ENCODE data around the gene MDM1.
A peak's percentile ranks its signal among the peaks of the same experiment; 100 is the strongest.

Gene MDM1

DNA sequence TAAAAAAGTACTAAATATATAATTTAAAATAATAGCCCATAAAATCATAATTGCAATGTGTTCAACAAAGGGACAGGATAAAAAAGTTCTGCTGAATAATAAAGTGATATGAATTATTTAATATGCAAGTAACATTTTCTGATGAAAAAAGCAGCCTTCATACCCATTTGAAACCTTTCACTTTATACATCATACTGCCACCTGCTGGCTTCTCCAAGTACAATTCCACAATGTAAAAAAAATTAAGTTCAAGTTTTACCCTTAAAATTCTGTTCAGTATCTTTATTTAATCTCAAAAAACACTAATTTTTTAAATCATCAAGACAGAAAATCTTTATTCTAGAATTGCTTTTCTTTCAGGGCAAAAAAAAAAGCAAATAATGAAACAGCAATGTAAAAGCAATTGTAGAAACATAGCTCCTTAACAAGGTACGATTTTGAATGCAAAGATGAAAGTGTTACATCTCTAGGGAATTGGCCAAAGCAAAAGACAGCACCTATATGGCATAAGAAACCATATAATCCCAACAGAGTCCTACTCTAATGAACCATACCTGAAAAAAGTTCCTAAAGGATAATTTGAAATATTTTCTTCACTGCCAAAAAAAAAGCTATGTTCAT is 15.0 kb downstream of the MDM1 start:
- FAIRE-seq: peak; percentile 94

DNA sequence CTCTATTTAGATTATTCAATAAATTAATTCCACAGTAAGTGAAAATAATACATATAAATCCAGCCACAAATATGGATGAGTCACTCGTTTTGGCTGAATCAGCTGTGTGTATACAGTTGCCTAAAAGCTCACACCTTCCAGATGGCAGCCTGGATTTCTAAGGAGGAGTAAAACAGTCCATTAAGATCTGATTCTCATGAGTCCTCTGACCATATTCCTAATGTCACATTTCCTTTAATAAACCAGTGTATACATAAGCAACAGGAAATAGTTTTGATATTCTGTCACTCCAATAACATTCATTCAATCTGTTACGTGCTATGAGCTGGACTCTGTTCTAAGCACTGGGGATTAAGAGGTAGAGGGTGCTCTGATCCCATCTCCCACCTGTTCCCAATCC is 21.8 kb downstream of the MDM1 start:
- FAIRE-seq: no peak

DNA sequence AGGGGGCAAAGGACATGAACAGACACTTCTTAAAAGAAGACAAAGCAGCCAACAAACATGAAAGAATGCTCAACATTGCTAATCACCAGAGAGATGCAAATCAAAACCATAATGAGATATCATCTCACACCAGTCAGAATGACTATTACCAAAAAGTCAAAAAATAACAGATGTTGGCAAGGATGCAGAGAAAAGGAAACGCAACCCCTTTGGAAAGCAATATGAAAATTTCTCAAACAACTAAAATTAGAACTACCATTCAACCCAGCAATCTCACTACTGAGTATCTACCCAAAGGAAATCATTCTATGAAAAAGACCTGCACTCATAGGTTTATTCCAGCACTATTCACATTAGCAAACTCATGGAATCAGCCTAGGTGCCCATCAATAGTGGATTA is 25.6 kb downstream of the MDM1 start:
- FAIRE-seq: no peak

DNA sequence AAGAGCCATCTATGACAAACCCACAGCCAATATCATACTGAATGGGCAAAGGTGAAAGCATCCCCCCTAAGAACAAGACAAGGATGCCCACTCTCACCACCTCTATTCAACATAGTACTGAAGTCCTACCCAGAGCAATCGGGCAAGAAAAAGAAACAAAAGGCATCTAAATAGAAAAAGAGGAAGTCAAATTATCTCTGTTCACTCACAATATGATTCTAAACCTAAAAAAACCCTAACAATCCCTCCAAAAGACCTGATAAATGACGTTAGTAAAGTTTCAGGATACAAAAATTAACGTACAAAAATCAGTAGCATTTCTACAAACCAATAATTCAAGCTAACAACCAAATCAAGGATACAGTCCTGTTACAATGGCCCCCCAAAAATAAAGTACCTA is 26.9 kb downstream of the MDM1 start:
- FAIRE-seq: no peak

DNA sequence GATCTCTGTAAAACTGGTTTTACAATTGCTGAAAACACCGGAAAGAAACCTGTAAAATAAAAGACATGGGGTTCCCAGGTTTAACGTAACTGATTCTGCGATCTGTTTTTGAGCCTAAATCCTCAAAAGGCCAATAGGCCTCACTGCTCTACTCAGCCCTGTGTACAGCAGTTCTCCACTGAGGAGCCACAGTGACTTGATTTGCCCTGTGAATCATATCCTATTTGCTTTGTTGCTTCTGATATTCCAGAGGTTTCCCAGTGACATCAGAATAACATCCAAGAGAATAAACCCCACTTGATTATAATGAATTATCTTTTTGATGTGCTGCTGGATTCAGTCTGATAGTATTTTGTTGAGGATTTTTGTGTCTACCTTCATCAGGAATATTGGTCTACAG is 27.5 kb downstream of the MDM1 start:
- no peak for FAIRE-seq

DNA sequence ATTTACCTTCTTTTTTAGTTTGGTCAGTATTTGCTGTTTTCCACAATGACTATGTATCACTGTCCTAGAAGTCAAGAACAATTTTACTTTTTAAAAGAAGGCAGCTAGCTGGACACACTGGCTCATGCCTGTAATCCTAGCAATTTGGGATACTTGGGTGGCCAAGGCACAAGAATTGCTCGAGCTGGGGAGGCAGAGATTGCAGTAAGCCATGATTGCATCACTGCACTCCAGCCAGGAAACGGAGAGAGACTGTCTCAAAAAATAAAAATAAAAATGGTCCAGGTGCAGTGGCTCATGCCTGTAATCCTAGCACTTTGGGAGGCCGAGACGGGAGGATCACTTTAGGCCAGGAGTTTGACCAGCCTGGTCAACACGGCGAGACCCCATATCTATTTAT is 28.3 kb downstream of the MDM1 start:
- no peak for FAIRE-seq

DNA sequence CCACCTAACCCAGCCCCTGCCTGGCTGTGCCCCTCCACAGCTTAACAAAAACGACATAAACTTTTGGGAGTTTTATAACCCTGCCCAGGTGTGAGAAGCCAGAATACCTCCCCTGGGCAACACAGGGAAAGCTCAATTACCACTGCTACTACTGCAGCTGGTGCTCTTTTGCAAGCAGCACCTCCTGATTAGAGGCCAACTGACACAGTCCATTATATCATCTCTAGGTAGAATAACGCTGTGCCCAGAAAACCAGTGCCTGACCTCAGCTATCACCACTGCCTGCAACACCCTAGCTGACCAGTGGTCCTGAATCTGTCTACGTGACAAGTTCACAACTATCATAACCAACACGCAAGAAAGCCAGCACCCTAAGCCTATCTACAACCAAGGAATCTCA is 34.2 kb downstream of the MDM1 start:
- no peak for FAIRE-seq

DNA sequence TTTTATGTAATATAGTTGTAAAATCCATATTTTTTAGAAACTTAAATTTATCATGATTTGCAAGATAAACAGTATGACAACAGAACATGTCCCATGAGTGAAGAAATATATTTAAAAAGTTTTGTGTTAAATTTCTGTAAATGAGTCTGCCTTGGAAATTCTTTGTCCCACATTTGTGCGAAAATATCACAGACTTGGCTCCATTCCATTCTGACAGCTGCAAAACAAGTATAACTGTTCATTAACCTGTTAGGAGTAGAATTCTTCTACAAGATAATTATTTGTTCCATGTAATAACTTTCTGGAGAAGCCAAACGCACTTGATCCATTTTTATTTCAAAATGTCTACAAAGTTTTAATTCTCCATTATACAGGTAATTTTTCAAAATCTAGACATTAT is 37.9 kb downstream of the MDM1 start:
- no peak for FAIRE-seq

DNA sequence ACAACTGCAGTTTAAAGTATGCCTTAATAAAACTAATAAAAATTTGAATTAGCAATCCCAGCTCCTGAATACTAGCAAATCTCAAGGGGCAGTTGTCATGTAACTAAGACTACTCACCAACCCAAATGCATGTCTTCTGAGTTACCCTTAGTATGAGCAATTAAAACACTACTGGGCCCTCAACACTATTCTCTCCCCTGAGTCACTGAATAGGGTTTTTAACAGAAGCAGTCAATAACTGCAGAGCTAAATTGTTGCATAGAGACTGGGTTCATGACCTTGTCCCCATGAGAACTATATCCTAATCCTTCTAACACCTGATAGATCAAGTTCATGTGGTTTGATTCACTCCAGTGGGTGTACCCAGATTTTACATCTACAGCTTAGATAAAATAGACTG is 38.8 kb downstream of the MDM1 start:
- no peak for FAIRE-seq

DNA sequence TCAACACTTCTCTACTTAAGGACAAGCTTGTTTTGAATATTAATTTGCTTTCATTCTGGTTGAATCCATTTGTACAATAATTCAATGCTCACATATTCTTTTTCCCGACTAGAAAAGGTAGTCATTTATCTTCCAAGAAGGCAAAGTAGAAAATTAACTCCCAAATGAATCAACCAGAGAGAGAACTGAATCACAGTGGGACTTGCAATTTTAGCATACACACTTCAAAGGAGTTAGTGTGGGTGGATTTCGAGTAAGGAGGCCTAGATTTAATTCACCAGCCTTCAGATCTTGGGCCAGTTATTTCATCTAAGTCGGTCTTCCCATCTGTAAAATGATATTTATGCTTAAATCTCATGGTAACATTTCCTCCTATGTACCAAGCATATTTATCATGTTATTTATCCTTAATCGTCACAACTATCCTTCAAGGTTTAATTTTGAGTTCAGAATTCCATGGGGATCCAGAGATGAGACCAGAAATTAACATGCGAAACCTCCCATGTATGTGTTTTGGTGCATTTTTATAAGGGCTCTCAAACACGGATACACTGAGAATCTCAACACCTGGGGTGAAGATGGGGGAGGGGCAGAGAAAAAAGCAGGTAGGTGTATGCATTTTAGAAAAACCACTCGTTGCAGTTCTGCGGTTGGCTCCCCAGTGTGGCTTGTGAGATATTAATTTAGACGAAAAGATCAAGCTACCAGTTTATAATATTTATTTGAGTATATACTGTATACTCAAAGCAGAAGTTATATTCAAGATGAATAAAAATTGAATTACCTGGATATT is 39.8 kb downstream of the MDM1 start:
- no peak for FAIRE-seq

DNA sequence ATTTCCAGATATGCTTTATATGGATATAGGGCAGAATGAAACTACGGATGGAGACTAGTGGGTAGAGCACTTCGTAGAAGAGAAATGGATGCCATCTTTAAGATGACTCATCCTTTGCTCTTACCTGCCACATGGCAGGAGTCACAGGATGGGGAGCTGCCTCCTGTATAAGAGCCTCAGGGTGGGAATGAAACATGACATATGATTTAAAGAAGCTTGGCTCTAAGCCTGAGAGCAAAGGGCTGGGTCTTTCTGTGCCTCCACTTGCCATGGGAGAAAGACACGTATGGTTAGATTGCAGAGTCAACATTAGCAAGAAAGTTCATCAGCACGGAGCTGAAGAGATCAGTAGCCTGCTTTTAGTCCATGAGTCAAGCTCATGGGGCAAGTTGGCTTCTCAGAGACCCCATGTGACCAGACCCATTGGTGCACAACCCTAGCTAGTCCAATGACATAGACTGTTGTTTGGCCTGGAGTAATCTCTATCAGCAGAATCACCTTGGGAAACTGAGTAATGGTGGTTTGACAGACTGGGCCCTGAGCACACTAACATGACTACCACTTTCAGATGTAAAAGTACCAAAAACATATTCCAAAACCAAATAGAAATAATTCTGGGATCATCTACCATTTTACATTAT is 40.6 kb downstream of the MDM1 start:
- FAIRE-seq: no peak

DNA sequence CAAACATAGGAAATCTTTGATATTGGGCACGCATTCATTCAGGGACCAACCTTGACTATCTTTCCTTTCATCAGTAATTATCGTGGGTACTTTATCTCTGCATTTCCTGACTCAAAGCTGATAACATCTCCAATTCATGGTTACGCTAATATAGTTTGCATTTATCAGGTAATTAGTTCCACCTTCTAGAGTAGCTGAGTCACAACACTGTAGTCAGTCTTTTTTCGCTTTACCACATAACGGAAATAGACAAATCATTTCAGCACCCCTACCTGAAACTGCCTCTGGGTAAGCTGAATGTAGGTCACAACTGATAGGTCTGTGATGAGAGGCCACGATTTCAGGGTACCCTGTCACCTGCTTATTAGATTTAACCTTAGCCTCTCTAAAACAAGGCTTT is 42.0 kb downstream of the MDM1 start:
- no peak for FAIRE-seq

DNA sequence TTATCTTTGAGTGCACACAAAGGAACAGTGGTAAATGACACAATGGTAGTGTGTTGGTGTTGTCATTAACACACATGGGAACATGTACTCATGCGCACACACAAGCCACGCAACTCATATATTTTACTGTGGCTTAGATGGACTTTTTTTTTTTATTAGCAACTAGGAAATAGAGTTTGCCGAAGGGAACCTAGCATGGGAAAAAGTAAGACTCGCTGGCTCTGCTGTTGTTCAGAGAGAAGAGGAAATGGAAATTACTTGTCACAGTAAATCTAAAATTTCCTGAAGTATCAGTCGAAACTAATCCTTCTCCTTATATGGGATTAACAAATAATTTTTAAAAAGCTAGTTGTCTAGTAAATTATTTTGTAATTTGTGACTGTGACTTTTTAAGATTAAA is 45.1 kb downstream of the MDM1 start:
- FAIRE-seq: no peak

DNA sequence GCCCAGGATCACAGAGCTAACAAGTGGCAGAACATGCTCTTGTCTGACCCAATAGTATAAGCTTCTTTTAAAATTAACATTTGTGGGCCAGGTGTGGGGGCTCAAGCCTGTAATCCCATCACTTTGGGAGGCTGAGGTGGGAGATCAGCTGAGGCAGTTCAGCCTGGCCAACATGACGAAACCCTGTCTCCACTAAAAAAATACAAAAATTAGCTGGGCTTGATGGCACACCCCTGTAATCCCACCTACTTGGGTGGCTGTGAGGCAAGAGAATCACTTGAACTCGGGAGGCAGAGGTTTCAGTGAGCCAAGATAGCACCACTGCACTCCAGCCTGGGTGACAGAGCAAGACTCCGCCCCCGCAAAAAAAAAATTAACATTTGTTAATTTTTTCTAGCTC is 45.8 kb downstream of the MDM1 start:
- no peak for FAIRE-seq

DNA sequence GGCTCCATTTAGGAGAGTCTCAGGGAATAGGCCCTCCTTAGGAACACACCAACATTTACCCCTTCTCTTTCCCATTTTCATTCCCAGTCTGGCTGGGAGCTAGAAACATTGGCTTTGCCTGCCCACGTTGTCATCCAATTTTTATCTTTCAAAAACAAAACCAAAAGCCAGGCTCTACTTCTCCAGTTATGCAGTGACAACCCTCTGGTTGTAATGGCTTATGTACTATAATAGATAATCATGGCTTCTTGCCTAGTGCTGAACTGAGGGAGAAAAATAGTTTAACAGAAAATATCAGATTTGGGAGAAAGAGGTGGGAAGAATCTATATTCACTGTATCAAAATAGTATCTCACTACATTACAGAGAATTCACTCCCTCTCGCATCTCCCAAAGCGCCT is 46.6 kb downstream of the MDM1 start:
- no peak for FAIRE-seq

DNA sequence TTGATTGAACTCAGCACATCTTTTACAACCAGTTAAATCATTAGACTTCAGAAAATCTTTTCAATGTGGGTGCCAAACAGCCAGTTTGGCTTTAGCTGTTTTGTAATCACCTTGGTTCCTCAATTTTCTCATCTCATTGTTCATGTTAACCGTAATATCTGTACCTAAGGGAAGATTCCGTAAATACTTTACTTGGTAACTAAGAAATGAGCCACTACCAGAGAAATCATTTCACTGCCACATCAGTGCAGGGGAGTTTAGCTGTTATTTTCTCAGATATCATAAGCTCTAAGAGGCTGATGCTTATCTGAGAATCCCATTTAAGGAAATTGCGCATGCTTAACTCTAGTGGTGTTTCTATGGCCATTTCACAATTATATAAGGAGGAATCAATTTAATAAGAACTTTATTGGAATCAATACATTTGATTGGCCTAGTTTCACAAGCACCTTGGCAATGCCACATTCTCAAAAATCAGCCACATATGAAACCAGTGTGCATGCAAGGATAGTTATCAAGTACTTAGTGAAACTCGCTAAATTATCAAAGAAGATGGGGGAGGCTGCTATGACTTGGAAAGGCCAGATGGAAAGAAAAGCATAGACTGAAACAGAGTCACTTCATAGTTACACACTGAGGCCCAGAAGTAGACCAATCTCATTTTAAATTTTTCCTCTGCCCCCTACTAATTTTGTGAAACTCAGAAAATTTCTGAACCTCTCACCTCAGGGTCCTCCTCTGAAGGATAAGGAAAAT is 50.7 kb downstream of the MDM1 start:
- FAIRE-seq: no peak

DNA sequence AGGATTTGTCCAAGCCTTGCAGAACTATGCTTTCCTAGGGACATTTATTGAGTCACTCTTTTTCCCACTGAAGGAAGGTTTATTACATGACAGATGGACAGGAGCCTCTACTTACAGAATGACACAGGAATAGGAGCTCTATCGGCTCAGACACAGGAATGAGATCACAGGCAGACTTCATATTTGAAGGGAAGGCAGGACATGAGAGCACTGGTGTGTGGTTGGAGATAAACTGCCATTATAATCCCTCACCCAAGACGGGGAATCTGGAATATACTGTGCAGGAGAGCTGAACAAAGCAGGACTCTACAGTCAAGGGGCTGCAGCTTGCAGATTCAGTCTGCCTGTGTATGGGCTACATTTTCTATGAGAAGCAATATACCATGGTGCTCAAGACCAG is 51.9 kb downstream of the MDM1 start:
- FAIRE-seq: no peak

DNA sequence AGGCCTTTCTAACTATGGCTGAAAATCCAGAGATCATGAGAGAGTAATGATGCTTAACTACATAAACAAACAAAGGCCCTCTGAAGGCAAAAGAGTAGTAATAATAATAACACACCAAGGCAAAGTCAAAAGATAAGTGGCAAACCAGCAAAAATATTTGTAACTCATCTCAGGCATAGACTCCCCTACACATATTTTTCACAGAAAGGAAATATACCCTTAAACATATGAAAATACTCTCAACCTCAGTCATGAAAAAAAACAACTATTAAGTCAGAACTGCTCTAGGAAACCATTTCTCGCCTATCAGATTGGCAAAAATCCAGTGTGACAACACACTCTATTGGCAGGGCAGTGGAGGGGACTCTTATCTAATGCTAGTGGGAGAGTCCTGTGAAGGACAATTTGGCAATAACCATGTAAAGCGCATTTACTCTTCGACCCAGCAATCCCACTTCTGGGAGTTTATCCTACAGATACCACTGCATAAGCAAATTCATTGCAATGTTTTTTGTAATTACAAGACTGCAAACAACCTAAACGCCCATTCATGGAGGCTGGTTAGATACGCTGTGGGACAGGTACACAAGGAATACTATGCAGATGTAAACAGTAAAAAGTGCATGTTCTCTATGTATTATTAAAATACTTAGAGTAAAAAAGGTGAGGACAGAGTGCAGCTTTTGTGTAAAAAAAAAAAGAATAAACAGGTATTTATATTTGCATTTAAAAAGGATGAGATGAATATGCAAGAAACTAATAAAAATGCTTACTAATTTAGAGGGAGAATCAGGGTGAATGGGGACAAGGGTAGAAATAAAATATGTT is 52.7 kb downstream of the MDM1 start:
- FAIRE-seq: no peak

DNA sequence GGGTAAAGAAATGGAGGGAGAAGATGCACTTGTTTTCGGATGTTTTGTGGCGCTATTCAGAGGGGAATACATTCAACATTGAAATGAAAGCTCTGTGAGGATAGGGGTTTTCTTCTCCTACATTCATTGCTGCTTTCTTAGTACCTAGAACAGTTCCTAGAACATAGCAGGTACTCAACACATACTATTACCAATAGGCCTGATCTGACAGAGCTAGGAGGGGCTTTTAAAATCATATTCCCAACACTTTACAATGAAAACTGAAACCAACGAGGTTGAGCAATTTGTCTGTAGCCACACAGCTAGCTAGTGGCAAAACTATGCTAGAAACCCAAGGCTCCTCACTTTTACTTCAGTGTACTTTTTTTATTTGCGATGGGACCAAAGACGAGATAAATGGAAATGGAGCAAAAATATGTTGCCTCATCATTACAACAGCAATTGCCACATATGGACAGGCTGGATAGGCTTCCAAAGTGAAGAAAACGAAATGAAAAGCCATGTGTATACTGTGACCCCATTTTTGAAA is 55.7 kb downstream of the MDM1 start:
- FAIRE-seq: no peak

DNA sequence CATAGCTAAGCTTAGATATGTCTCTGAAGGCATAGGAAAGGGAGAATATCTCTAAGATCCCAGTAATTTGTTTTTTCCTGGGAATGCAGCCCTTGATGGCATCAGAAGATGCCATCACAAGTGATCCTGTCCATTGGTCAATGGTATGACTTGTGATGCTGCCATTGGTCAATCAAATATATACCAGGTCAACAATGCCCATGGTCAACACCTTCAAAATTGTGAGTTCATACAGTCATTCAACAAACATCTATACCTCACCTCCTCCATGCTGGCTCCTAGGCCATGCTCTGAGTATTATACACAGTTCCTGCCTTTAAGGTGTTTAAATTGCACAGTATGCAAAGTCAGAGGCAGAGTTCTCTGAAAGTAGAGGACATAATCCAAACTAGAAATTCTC is 59.4 kb downstream of the MDM1 start:
- FAIRE-seq: no peak

DNA sequence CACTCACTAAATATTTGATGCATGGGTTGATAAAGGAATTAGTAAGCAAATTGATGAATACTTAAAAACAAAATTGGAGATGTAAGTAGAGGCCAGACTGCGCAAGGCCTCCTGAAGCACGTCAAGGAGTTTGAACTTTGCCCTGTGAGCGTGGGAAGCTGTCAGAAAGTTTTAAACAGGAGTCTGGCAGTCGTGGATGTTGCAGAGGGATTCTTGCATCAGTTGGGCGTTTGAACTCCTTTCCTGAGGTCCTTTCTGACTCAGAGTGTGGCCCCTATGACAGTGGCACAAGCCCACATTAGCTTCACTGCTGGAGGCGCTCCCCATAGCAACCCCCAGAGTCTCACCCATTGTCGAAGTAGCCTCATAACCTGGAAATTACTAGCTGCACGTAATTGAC is 60.8 kb downstream of the MDM1 start:
- FAIRE-seq: no peak

DNA sequence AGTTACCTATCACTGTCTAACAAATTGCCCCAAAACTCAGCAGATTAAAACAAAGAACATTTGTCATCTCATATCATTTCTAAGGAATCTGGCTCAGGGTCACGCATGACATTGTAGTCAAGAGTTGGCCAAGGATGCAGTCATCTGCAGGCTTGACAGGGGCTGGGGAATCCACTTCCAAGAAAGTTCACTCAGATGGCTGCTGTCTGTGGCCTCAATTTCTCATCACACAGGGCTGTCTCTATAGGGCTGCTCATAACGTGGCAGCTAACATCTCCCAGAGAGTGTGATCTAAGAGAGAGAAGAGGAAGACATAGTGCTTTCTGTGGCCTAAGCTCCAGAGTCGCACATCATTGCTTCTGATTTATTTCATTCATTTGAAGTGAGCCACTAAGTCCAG is 61.8 kb downstream of the MDM1 start:
- no peak for FAIRE-seq

DNA sequence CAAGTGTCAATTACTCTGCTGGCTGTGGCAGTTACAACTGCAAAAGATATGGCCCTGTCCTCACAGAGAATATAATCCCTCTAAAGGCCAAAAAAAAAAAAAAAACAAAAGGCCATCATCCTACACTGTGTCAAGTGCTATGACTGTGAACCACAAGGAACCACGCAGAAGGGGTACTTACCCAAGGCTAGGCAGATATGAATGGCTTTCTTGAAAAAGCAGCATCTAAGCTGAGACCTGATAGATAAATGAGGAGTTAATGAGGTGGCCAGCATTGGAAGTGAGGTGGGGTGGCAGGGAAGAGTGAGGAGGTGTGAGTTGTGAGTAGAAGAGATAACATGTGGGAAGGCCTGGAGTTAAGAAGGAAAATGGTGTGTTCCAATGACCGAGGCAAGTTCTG is 62.4 kb downstream of the MDM1 start:
- FAIRE-seq: no peak
